Measurements from ENCODE around the gene SLC29A3. TPM values are rescaled to one million over a fixed set of nuclear protein-coding genes. Genes with fewer than 3 reads are reported as not detected.

The SLC29A3 gene
- total RNA-seq, 1 experiment from 2014 or later, result 5.9 TPM

GRCh38 chr10:71281646-71282322 is 37.3 kb upstream of the SLC29A3 start:
- POLR2A ChIA-PET, result no interaction called here
- ATAC-seq (no peak), DNase-seq (ENCODE audit: low read depth, low spot score) (no peak)
- H3K9me2 ChIP-seq (ENCODE audit: insufficient read depth), result no peaks in the 10 kb centered on the region
- CTCF ChIA-PET, result interaction anchor here (2.0 kb wide), 1 partner anchor 379 kb away, joined by 6 read pairs; no protein-coding TSS in a partner anchor
- BruUV-seq (replicated peaks), result no TSS peak
- TF ChIP-seq POLR2A (IDR thresholded peaks at IDR 0.05; ENCODE audit: borderline replicate concordance, extremely low read depth, insufficient read depth, insufficient read length) (no peak), POLR2AphosphoS5 (IDR thresholded peaks at IDR 0.05; ENCODE audit: low read depth, low read length) (no peak), CTCF (IDR thresholded peaks at IDR 0.05 in 2 of 3, conservative IDR thresholded peaks at IDR 0.05 in 1 of 3; ENCODE audit: borderline replicate concordance in 1 of 3, insufficient read depth in 1 of 3, low read depth in 2 of 3, low read length in 2 of 3) (no peak), JUND (IDR thresholded peaks at IDR 0.05) (no peak), EGR1 (IDR thresholded peaks at IDR 0.05; ENCODE audit: low read depth) (no peak), MAX (IDR thresholded peaks at IDR 0.05) (no peak), ZFX (IDR thresholded peaks at IDR 0.05) (no peak), SRF (IDR thresholded peaks at IDR 0.05; ENCODE audit: low read depth) (no peak), EZH2phosphoT487 (IDR thresholded peaks at IDR 0.05; ENCODE audit: borderline replicate concordance) (no peak), ELF1 (IDR thresholded peaks at IDR 0.05; ENCODE audit: borderline replicate concordance, low read depth) (no peak), CEBPB (IDR thresholded peaks at IDR 0.05; ENCODE audit: low read depth) (no peak), ZBTB33 (IDR thresholded peaks at IDR 0.05; ENCODE audit: extremely low read depth, insufficient replicate concordance, low read length) (no peak), SP1 (IDR thresholded peaks at IDR 0.05; ENCODE audit: low read depth) (no peak), RAD21 (IDR thresholded peaks at IDR 0.05; ENCODE audit: low read depth) (no peak), ZNF274 (IDR thresholded peaks at IDR 0.05; ENCODE audit: low read depth, low read length) (no peak), CBX3 (IDR thresholded peaks at IDR 0.05; ENCODE audit: low read depth) (no peak)
- no peak overlapping the region for H3K9ac ChIP-seq (ENCODE audit: low read length)
- no peak overlapping the region for H2AFZ ChIP-seq (ENCODE audit: low read depth, low read length, poor library complexity, severe bottlenecking)
- no peaks in the 10 kb centered on the region for H3K27me3 ChIP-seq (ENCODE audit: insufficient read depth, low read length)
- H3K4me1 ChIP-seq (ENCODE audit: control insufficient read depth in 1 of 2, insufficient read depth in 2 of 2, low read length in 2 of 2), result no peaks in the 10 kb centered on the region
- no peaks in the 10 kb centered on the region for H3K79me2 ChIP-seq (ENCODE audit: insufficient read depth, low read length)
- intact Hi-C loops (cut with micrococcal nuclease), result no loop called here
- H3K9me3 ChIP-seq (ENCODE audit: control insufficient read depth in 1 of 2, insufficient read depth in 1 of 2, low read depth in 1 of 2, low read length in 2 of 2), result no peaks in the 10 kb centered on the region
- no peak overlapping the region for H3K27ac ChIP-seq (ENCODE audit: low read depth, low read length)
- RAD21 ChIA-PET (ENCODE audit: low non-redundant PET in 1 of 2, low total read pairs in 2 of 2, uncharacterized antibody in 2 of 2, unreplicated experiment in 2 of 2), result no interaction called here
- H3K4me3 ChIP-seq (replicated peaks in 1 of 2; ENCODE audit: low read depth in 1 of 2, low read length in 2 of 2), result no peak overlapping the region
- peaks cover 0 to 3% of the 10 kb centered on the region in 2 experiments; a peak in 1 of 4 replicates for H3K36me3 ChIP-seq (ENCODE audit: control insufficient read depth in 1 of 2, insufficient read depth in 2 of 2, low read length in 2 of 2)
- no peak overlapping the region for H3K4me2 ChIP-seq (ENCODE audit: low read length)
- H4K20me1 ChIP-seq (ENCODE audit: insufficient read depth), result no peaks in the 10 kb centered on the region
